GM19468 (cell line): Measurements from ENCODE around the gene KRTAP12-1.

Experiments used
- ATAC-seq: cut with Tn5 transposase; IDR thresholded peaks from one replicate; pipeline ENCODE4 v1.9.1; 2021; ENCODE audit warnings: mild to moderate bottlenecking, moderate library complexity, moderate number of reproducible peaks; ENCODE audit not compliant: unreplicated experiment; ENCODE audit errors: extremely low read depth

The KRTAP12-1 gene

GRCh38 chr21:44681861-44682579 is at the start of gene KRTAP12-1:
TSS of gene KRTAP12-1 (minus strand) at chr21:44682163. CDS start at chr21:44682123, 40 bp downstream.
- ATAC-seq, result no peak

GRCh38 chr21:44730951-44731579 is 49.1 kb upstream of the KRTAP12-1 start:
- no peak for ATAC-seq

- ATAC-seq, result no peak
Measured at GRCh38 chr21:44730028-44730395, 48.0 kb upstream of the KRTAP12-1 start.

GRCh38 chr21:44729336-44730027 is 47.5 kb upstream of the KRTAP12-1 start:
- no peak for ATAC-seq

- ATAC-seq, result no peak
Measured at GRCh38 chr21:44728716-44729115, 46.8 kb upstream of the KRTAP12-1 start.

GRCh38 chr21:44727757-44728156 is 45.8 kb upstream of the KRTAP12-1 start:
- ATAC-seq, result no peak

- no peak for ATAC-seq
Measured at GRCh38 chr21:44727321-44727720, 45.4 kb upstream of the KRTAP12-1 start.

- no peak for ATAC-seq
Measured at GRCh38 chr21:44726826-44727225, 44.9 kb upstream of the KRTAP12-1 start.

- ATAC-seq, result no peak
Measured at GRCh38 chr21:44724926-44725325, 43.0 kb upstream of the KRTAP12-1 start.

- ATAC-seq, result no peak
Measured at GRCh38 chr21:44724196-44724595, 42.2 kb upstream of the KRTAP12-1 start.

GRCh38 chr21:44723177-44724131 is 41.5 kb upstream of the KRTAP12-1 start:
- no peak for ATAC-seq

GRCh38 chr21:44722731-44723130 is 40.8 kb upstream of the KRTAP12-1 start:
- ATAC-seq, result no peak

- ATAC-seq, result no peak
Measured at GRCh38 chr21:44720170-44720569, 38.2 kb upstream of the KRTAP12-1 start.

- ATAC-seq, result no peak
Measured at GRCh38 chr21:44718571-44718970, 36.6 kb upstream of the KRTAP12-1 start.

GRCh38 chr21:44718093-44718492 is 36.1 kb upstream of the KRTAP12-1 start:
- no peak for ATAC-seq

- no peak for ATAC-seq
Measured at GRCh38 chr21:44716984-44717383, 35.0 kb upstream of the KRTAP12-1 start.

- no peak for ATAC-seq
Measured at GRCh38 chr21:44714905-44715304, 32.9 kb upstream of the KRTAP12-1 start.

- no peak for ATAC-seq
Measured at GRCh38 chr21:44713846-44714245, 31.9 kb upstream of the KRTAP12-1 start.

- ATAC-seq, result no peak
Measured at GRCh38 chr21:44713130-44713529, 31.2 kb upstream of the KRTAP12-1 start.
